ENCODE data around the gene HTRA1.

DNA sequence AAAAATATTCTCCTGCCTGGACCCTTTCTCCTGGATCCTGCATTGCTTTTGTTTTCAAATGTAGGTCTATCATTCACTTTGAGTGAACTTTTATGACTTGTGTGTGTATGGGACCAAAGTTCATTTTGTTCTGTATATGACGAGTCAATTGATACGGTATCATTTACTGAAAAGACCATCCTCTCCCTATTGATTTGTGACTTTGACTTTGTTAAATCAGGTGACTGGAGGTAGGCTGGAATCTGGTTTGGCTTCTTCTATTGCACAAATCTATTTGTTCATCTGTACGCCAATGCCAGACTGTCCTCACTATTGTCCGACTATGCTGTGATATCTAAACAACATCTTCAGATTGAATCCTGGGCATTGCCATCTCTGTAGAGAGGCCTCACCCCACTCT lies 12.2 kb upstream of the HTRA1 start:
- TF ChIP-seq, protein P1, sequence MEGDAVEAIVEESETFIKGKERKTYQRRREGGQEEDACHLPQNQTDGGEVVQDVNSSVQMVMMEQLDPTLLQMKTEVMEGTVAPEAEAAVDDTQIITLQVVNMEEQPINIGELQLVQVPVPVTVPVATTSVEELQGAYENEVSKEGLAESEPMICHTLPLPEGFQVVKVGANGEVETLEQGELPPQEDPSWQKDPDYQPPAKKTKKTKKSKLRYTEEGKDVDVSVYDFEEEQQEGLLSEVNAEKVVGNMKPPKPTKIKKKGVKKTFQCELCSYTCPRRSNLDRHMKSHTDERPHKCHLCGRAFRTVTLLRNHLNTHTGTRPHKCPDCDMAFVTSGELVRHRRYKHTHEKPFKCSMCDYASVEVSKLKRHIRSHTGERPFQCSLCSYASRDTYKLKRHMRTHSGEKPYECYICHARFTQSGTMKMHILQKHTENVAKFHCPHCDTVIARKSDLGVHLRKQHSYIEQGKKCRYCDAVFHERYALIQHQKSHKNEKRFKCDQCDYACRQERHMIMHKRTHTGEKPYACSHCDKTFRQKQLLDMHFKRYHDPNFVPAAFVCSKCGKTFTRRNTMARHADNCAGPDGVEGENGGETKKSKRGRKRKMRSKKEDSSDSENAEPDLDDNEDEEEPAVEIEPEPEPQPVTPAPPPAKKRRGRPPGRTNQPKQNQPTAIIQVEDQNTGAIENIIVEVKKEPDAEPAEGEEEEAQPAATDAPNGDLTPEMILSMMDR (IDR thresholded peaks at IDR 0.05), result no peak
- TF ChIP-seq POLR2A (IDR thresholded peaks at IDR 0.05), result no peak
